ENCODE results near the gene PLA2G4B. TPM values are rescaled to one million over a fixed set of nuclear protein-coding genes. Genes with fewer than 3 reads are reported as not detected.

Gene PLA2G4B
- total RNA-seq, 1 experiment from 2014 or later, result 0.92 TPM

DNA sequence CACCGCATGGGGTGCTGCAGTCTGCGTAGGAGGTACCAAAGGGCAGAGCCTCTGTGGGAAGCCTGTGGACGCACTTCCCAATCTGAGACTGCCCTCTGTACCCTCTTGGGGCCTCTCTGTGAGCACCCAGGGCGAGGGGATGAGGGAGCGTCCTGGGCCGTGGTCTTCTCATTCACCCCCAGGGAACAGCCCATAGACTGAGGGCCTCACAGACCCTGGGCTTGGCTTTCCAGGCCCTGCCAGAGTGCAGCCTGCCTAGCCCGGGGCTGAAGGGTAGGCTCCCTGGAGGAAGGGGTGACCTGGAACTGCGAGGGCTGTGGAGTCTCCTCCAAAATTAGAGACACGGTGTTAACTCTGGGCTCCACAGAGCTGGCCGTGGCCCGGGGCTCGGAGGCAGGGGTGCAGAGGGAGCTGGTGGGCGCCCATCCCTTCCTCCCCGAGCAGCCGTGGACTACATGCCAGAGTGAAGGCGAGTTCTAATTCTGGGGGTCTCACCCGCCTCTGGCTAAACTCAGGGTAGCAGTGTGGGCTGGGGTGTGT, 55.7 kb downstream of the PLA2G4B start:
- no peak for DNase-seq (ENCODE audit: low spot score)
- in situ Hi-C loops (cut with HindIII; ENCODE audit: low sequenced_read_pairs), result no loop called here

DNA sequence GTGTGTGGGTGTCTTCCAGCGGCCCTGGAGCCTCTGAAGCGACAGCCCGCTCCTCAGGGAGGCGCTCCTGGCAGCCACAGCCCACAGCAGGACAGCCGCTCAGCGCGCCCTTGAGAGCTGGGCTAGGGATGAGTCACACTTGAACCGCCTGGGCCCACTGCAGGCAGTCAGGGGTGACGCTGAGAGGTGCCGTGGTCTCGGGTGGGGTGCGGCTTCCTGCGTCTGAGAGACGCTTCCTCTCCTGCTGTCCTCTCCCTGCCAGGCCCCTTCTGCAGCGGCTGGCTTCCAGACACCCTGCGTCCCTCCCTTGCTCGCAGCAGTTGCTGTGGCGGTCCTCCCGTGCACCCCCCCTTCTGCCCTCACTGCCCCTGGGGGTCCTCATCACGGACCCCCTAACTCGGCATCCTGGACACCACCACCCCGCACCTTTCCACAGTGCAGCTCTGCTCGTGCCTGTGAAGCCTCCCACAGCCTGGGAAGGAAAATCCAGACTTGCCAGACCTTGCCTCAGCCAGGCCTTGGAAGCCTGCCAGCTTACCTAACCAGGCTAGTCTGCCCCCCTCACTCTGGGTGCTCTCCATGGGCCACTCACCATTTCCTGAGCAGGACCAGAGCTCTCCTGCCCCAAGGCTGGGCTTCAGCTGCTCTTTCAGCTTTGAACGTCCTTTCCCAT, 56.3 kb downstream of the PLA2G4B start:
- peak; percentile 61 for DNase-seq (ENCODE audit: low spot score)
- in situ Hi-C loops (cut with HindIII; ENCODE audit: low sequenced_read_pairs), result no loop called here

DNA sequence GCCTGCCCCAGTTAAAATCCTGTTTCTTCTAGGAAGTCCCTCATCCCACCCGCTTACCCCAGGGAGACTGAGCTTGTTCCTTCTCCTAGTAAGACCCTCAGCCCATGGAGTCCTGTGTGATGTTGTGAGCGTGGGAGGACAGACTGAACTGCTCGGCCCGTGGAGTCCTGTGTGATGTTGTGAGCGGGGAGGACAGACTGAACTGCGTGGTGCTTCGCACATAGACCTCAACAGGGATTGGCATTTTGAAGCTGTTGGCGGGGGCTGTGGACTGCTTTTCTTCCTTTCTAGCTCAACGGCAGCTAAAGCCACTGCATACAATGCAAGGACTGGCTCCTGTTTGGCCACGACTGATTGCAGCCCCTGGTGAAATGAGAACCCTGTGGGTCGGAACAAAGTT, 56.8 kb downstream of the PLA2G4B start:
- DNase-seq (ENCODE audit: low spot score), result no peak
- in situ Hi-C loops (cut with HindIII; ENCODE audit: low sequenced_read_pairs), result no loop called here

DNA sequence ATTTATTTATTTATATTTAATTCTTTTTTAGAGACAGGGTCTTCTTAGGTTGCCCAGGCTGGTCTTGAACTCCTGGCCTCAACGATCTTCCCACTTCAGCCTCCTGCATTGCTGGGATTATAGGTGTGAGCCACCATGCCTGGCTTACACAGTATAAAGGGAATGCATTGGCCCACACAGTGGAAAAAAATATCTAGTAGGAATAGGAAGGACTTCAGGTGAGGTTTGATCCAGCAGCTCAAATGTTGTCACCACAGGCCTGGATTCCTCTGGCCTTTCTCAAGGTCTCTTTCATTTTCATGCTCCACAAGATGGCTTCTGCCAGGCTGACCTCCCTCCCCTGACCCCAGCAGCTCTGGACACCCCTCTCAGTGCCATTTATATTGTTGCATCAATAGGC, 57.3 kb downstream of the PLA2G4B start:
- in situ Hi-C loops (cut with HindIII; ENCODE audit: low sequenced_read_pairs), result no loop called here
- DNase-seq (ENCODE audit: low spot score), result no peak

DNA sequence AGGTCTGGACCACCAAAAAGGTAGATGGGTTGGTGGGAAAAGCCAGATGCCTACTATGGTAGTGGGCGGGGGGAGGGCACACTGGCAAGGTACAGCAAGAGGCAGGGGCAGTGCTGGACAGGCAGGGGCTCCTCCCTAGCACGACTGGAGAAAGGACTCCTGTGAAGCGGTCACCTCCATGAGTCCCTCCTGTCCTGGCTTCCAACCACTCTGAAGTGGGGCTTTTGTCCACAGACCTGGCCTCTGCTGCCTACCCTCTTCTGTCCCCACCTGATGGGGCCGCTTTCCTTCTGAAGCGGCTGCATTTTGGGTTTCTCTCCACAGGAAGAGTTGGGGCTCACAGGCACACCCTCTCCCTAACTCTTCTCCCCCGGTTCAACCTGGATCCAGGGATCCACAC, 57.9 kb downstream of the PLA2G4B start:
- no peak for DNase-seq (ENCODE audit: low spot score)
- in situ Hi-C loops (cut with HindIII; ENCODE audit: low sequenced_read_pairs), result no loop called here

DNA sequence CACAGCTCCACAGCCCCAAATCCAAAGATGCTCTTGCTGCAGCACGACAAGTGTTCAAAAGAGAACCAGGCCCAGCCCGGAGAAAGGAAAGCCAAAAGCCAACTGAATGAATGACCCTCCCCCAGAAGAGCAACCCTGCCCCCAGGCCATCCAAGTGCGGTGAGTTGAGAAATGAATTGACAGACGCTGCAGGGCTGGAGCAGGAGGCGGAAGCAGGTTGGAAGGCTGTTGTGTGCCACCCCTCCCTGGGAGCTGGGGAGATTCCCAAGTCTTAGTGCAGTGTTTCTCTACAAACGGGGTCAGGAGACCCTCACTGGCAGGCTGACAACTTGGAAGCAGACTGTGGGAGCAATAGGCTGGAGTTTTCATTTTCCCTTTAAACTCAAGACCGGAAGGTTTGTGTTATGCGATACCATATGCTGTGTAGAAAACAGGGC, 58.7 kb downstream of the PLA2G4B start:
- in situ Hi-C loops (cut with HindIII; ENCODE audit: low sequenced_read_pairs), result no loop called here
- DNase-seq (ENCODE audit: low spot score), result peak; percentile 69

Other genes starting within 250 kb of the PLA2G4B start
- gene MGA, start 178.4 kb upstream of the PLA2G4B start, total RNA-seq (2014; rRNA removed; shearing (Covaris generic)), result 9.5 and 22.0 TPM in 2 replicates
- 5.8 and 13.2 TPM in 2 replicates for gene MAPKBP1, start 64.4 kb upstream of the PLA2G4B start, total RNA-seq (2014; rRNA removed; shearing (Covaris generic))
- gene JMJD7, start 10.8 kb upstream of the PLA2G4B start, total RNA-seq (2014; rRNA removed; shearing (Covaris generic)), result 6.7 and 11.8 TPM in 2 replicates
- gene SPTBN5, start 55.2 kb downstream of the PLA2G4B start, total RNA-seq (2014; rRNA removed; shearing (Covaris generic)), result 0.37 and 3.5 TPM in 2 replicates
- gene EHD4, start 133.7 kb downstream of the PLA2G4B start, total RNA-seq (2014; rRNA removed; shearing (Covaris generic)), result 7.3 and 8.8 TPM in 2 replicates
- gene PLA2G4E, start 182.2 kb downstream of the PLA2G4B start, total RNA-seq (2014; rRNA removed; shearing (Covaris generic)), result not detected in 2 replicates